ENCODE measurements around the gene TMEFF1. TPM values are rescaled to one million over a fixed set of nuclear protein-coding genes. Genes with fewer than 3 reads are reported as not detected.

Gene TMEFF1
- total RNA-seq, 1 experiment from 2014 or later: 3.3 TPM

DNA sequence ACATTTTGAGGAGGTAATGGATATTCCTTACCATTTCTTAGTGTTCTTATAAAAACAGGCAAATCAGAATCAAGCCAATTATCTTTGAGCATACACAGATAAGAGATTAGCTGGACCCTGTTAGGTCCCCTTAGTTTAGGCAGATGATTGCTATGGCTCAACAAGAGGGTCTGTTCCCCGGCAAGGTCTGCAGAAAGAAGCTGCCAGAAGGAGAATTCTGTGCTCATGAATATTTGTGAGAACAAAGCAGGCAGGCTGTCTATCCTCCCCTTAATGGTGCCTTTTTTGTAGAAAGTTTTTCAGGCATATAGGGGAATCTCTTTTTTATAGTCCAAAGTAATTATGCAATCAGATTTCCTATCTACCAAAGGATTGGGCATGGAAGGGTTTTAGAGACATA is 132.5 kb downstream of the TMEFF1 start:
- CTCF ChIA-PET: no interaction called here
- no peak overlapping the region for H3K4me2 ChIP-seq (ENCODE audit: low read length)

DNA sequence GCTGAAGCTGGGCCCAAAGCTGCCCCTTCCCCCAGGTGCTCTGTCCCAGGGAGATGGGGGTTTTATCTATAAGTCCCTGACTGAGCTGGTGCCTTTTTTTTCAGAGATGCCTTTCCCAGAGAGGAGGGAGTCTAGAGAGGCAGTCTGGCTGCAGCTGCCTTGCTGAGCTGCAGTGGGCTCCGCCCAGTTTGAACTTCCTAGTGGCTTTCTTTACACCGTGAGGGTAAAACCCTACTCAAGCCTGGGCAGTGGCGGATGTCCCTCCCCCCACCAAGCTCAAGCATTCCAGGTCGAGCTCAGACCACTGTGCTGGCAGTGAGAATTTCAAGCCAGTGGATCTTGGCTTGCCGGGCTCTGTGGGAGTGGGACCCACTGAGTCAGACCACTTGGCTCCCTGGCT is 146.2 kb downstream of the TMEFF1 start:
- Histone ChIP-seq H3K79me2 (ENCODE audit: insufficient read depth, low read length) (no peaks in the 10 kb centered on the region), H2AFZ (ENCODE audit: low read depth, low read length, poor library complexity, severe bottlenecking) (no peak overlapping the region), H4K20me1 (ENCODE audit: insufficient read depth) (no peaks in the 10 kb centered on the region), H3K9me2 (ENCODE audit: insufficient read depth) (no peaks in the 10 kb centered on the region), H3K4me3 (replicated peaks in 1 of 2; ENCODE audit: low read depth in 1 of 2, low read length in 2 of 2) (no peak overlapping the region), H3K4me2 (ENCODE audit: low read length) (no peak overlapping the region), H3K27ac (ENCODE audit: low read depth, low read length) (no peak overlapping the region), H3K36me3 (ENCODE audit: control insufficient read depth in 1 of 2, insufficient read depth in 2 of 2, low read length in 2 of 2) (no peaks in the 10 kb centered on the region), H3K27me3 (ENCODE audit: insufficient read depth, low read length) (no peaks in the 10 kb centered on the region), H3K9ac (ENCODE audit: low read length) (no peak overlapping the region), H3K9me3 (ENCODE audit: control insufficient read depth in 1 of 2, insufficient read depth in 1 of 2, low read depth in 1 of 2, low read length in 2 of 2) (no peaks in the 10 kb centered on the region), H3K4me1 (ENCODE audit: control insufficient read depth in 1 of 2, insufficient read depth in 2 of 2, low read length in 2 of 2) (no peaks in the 10 kb centered on the region)
- intact Hi-C loops (cut with micrococcal nuclease): no loop called here
- DNase-seq (ENCODE audit: low read depth, low spot score) (no peak), ATAC-seq (no peak)
- BruUV-seq (replicated peaks): no TSS peak
- CTCF ChIA-PET: interaction anchor here (0.6 kb wide), 1 partner anchor 695 kb away, joined by 4 read pairs; no protein-coding TSS in a partner anchor
- POLR2A ChIA-PET: no interaction called here
- RAD21 ChIA-PET (ENCODE audit: low non-redundant PET in 1 of 2, low total read pairs in 2 of 2, uncharacterized antibody in 2 of 2, unreplicated experiment in 2 of 2): no interaction called here
- TF ChIP-seq, protein P1, sequence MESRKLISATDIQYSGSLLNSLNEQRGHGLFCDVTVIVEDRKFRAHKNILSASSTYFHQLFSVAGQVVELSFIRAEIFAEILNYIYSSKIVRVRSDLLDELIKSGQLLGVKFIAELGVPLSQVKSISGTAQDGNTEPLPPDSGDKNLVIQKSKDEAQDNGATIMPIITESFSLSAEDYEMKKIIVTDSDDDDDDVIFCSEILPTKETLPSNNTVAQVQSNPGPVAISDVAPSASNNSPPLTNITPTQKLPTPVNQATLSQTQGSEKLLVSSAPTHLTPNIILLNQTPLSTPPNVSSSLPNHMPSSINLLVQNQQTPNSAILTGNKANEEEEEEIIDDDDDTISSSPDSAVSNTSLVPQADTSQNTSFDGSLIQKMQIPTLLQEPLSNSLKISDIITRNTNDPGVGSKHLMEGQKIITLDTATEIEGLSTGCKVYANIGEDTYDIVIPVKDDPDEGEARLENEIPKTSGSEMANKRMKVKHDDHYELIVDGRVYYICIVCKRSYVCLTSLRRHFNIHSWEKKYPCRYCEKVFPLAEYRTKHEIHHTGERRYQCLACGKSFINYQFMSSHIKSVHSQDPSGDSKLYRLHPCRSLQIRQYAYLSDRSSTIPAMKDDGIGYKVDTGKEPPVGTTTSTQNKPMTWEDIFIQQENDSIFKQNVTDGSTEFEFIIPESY (IDR thresholded peaks at IDR 0.05; ENCODE audit: extremely low read depth, insufficient replicate concordance, low read length): no peak
- no peak for TF ChIP-seq EZH2 (IDR thresholded peaks at IDR 0.05)
- TF ChIP-seq EZH2phosphoT487 (IDR thresholded peaks at IDR 0.05; ENCODE audit: borderline replicate concordance): no peak
- no peak for TF ChIP-seq CEBPB (IDR thresholded peaks at IDR 0.05; ENCODE audit: low read depth)
- no peak for TF ChIP-seq MAX (IDR thresholded peaks at IDR 0.05)
- no peak for TF ChIP-seq SIN3A (IDR thresholded peaks at IDR 0.05; ENCODE audit: low read depth)
- TF ChIP-seq, protein P2, sequence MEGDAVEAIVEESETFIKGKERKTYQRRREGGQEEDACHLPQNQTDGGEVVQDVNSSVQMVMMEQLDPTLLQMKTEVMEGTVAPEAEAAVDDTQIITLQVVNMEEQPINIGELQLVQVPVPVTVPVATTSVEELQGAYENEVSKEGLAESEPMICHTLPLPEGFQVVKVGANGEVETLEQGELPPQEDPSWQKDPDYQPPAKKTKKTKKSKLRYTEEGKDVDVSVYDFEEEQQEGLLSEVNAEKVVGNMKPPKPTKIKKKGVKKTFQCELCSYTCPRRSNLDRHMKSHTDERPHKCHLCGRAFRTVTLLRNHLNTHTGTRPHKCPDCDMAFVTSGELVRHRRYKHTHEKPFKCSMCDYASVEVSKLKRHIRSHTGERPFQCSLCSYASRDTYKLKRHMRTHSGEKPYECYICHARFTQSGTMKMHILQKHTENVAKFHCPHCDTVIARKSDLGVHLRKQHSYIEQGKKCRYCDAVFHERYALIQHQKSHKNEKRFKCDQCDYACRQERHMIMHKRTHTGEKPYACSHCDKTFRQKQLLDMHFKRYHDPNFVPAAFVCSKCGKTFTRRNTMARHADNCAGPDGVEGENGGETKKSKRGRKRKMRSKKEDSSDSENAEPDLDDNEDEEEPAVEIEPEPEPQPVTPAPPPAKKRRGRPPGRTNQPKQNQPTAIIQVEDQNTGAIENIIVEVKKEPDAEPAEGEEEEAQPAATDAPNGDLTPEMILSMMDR (IDR thresholded peaks at IDR 0.05 in 2 of 3, conservative IDR thresholded peaks at IDR 0.05 in 1 of 3; ENCODE audit: borderline replicate concordance in 1 of 3, insufficient read depth in 1 of 3, low read depth in 2 of 3, low read length in 2 of 3): no peak

More for the DNA sequence above, 132.5 kb downstream of the TMEFF1 start:
- no peaks in the 10 kb centered on the region for H3K79me2 ChIP-seq (ENCODE audit: insufficient read depth, low read length)
- no peak overlapping the region for H3K27ac ChIP-seq (ENCODE audit: low read depth, low read length)
- no peak overlapping the region for H2AFZ ChIP-seq (ENCODE audit: low read depth, low read length, poor library complexity, severe bottlenecking)
- DNase-seq (ENCODE audit: low read depth, low spot score): no peak
- H3K27me3 ChIP-seq (ENCODE audit: insufficient read depth, low read length): no peaks in the 10 kb centered on the region
- TF ChIP-seq MAX (IDR thresholded peaks at IDR 0.05): no peak
- no peak for TF ChIP-seq EGR1 (IDR thresholded peaks at IDR 0.05; ENCODE audit: low read depth)
- no peak for TF ChIP-seq POLR2AphosphoS5 (IDR thresholded peaks at IDR 0.05; ENCODE audit: low read depth, low read length)
- TF ChIP-seq, protein P2 (IDR thresholded peaks at IDR 0.05 in 2 of 3, conservative IDR thresholded peaks at IDR 0.05 in 1 of 3; ENCODE audit: borderline replicate concordance in 1 of 3, insufficient read depth in 1 of 3, low read depth in 2 of 3, low read length in 2 of 3): no peak
- TF ChIP-seq, protein P3, sequence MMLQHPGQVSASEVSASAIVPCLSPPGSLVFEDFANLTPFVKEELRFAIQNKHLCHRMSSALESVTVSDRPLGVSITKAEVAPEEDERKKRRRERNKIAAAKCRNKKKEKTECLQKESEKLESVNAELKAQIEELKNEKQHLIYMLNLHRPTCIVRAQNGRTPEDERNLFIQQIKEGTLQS (IDR thresholded peaks at IDR 0.05): no peak
- no peak for TF ChIP-seq CBX3 (IDR thresholded peaks at IDR 0.05; ENCODE audit: low read depth)
- H3K4me1 ChIP-seq (ENCODE audit: control insufficient read depth in 1 of 2, insufficient read depth in 2 of 2, low read length in 2 of 2): peaks cover 0 to 8% of the 10 kb centered on the region in 2 experiments; a peak in 1 of 4 replicates
- intact Hi-C loops (cut with micrococcal nuclease): no loop called here
- no TSS peak for BruUV-seq (replicated peaks)
- no peaks in the 10 kb centered on the region for H3K9me3 ChIP-seq (ENCODE audit: control insufficient read depth in 1 of 2, insufficient read depth in 1 of 2, low read depth in 1 of 2, low read length in 2 of 2)
- H3K9me2 ChIP-seq (ENCODE audit: insufficient read depth): no peaks in the 10 kb centered on the region
- POLR2A ChIA-PET: no interaction called here
- ATAC-seq: no peak
- no peaks in the 10 kb centered on the region for H4K20me1 ChIP-seq (ENCODE audit: insufficient read depth)
- RAD21 ChIA-PET (ENCODE audit: low non-redundant PET in 1 of 2, low total read pairs in 2 of 2, uncharacterized antibody in 2 of 2, unreplicated experiment in 2 of 2): no interaction called here
- H3K9ac ChIP-seq (ENCODE audit: low read length): no peak overlapping the region
- H3K36me3 ChIP-seq (ENCODE audit: control insufficient read depth in 1 of 2, insufficient read depth in 2 of 2, low read length in 2 of 2): no peaks in the 10 kb centered on the region
- no peak overlapping the region for H3K4me3 ChIP-seq (replicated peaks in 1 of 2; ENCODE audit: low read depth in 1 of 2, low read length in 2 of 2)

Measured in HCT116 (cell line).